K562 (cell line): ENCODE measurements around the gene OR4L1. TPM values are rescaled to one million over a fixed set of nuclear protein-coding genes. Genes with fewer than 3 reads are reported as not detected.

Experiments
- ATAC-seq: fragments of 200-7000 bp; cut with Tn5 transposase; 3 replicates; pipeline ENCODE4 v1.9.1; 2020; ENCODE audit warnings: moderate library complexity
- BruUV-seq: library from RNA; stranded (reverse); fragments of 400-500 nt; replicated peaks from 2 replicates; lab custom pipeline; 2021; lab: Mats Ljungman, UMichigan
- CTCF ChIA-PET: fragments of 300-600 bp; formaldehyde crosslinking; extraction: SDS; loops from one replicate; lab custom pipeline; 2021; ENCODE audit warnings: low intra/inter-chr PET ratio; lab: Yijun Ruan, JAX
- POLR2A ChIA-PET: fragments of 300-600, 350-650 bp; sonication (Branson Sonifier 250); formaldehyde crosslinking; extraction: SDS; loops from one replicate; lab custom pipeline; 2021; ENCODE audit warnings: antibody characterized with exemption, inconsistent platforms; lab: Yijun Ruan, JAX
- DNase-seq, 4 experiments: peaks; one replicate each; pipeline versions ENCODE4 v3.0.0 to v3.0.0-alpha.2; 2011 to 2018; ENCODE audit warnings: low spot score in 3 of 4, mixed read lengths in 3 of 4; ENCODE audit errors: extremely low read depth in 1 of 4
- FAIRE-seq: peaks from 2 replicates; lab custom pipeline; 2011; peaks lifted over from hg19 to GRCh38; lab: Jason Lieb, UNC
- H2AFZ ChIP-seq: 2 replicates; pipeline ENCODE4 v1.6.0; 2011; ENCODE audit warnings: low read depth, low read length, control low read depth, inconsistent platforms
- H3K27ac ChIP-seq: fragments of 200-600 bp; 3 replicates; pipeline ENCODE4 v1.8.0; 2011; ENCODE audit warnings: low read depth, mild to moderate bottlenecking, control low read depth, inconsistent platforms, low read length, moderate library complexity, mixed read lengths; ENCODE audit errors: extremely low read depth
- H3K27me3 ChIP-seq, 2 experiments: fragments of 300-600 bp in 1 of 2; 2 replicates in 1 of 2; 3 replicates in 1 of 2; pipeline versions ENCODE4 v1.6.0 to v1.8.0; 2011; ENCODE audit warnings: inconsistent platforms in 2 of 2, low read length in 2 of 2, mild to moderate bottlenecking in 1 of 2, mixed read lengths in 1 of 2, moderate library complexity in 1 of 2; ENCODE audit not compliant: control insufficient read depth in 2 of 2, insufficient read depth in 2 of 2
- H3K36me3 ChIP-seq: fragments of 300-600 bp; 3 replicates; pipeline ENCODE4 v1.8.0; 2011; ENCODE audit warnings: mild to moderate bottlenecking, low read length, inconsistent platforms; ENCODE audit not compliant: control insufficient read depth, insufficient read depth
- H3K4me1 ChIP-seq, 2 experiments: fragments of 200-600 bp in 1 of 2; replicated peaks in 1 of 2; 2 replicates in 1 of 2; 3 replicates in 1 of 2; pipeline versions ENCODE4 v1.5.1 to v1.8.0; 2011; ENCODE audit warnings: inconsistent platforms in 2 of 2, low read length in 2 of 2, mild to moderate bottlenecking in 1 of 2, mixed read lengths in 1 of 2, moderate library complexity in 1 of 2; ENCODE audit not compliant: control insufficient read depth in 2 of 2, insufficient read depth in 2 of 2
- H3K4me2 ChIP-seq: 2 replicates; pipeline ENCODE4 v1.6.1; 2011; ENCODE audit warnings: low read length, control low read depth, inconsistent platforms, mixed read lengths; ENCODE audit not compliant: insufficient read depth
- H3K4me3 ChIP-seq: fragments of 200-600 bp; sonication (generic), shearing (Covaris generic); 2 replicates; pipeline ENCODE4 v1.5.1; 2016; ENCODE audit warnings: control low read depth, inconsistent platforms
- H3K79me2 ChIP-seq: fragments of 200-600 bp; 3 replicates; pipeline ENCODE4 v1.8.0; 2011; ENCODE audit warnings: low read length, inconsistent platforms; ENCODE audit not compliant: control insufficient read depth, insufficient read depth
- H3K9ac ChIP-seq, 2 experiments: 2 replicates each; pipeline versions ENCODE4 v1.6.0 to v1.6.1; 2011; ENCODE audit warnings: low read depth in 2 of 2, low read length in 2 of 2, control low read depth in 1 of 2, inconsistent platforms in 1 of 2, mild to moderate bottlenecking in 1 of 2, mixed read lengths in 1 of 2; ENCODE audit not compliant: insufficient read depth in 1 of 2
- H3K9me1 ChIP-seq: one replicate; pipeline ENCODE4 v1.6.0; 2011; ENCODE audit warnings: inconsistent platforms, mild to moderate bottlenecking, low read length, moderate library complexity; ENCODE audit not compliant: control insufficient read depth, insufficient read depth
- H3K9me3 ChIP-seq: replicated peaks from 2 replicates; pipeline ENCODE4 v1.5.1; 2011; ENCODE audit warnings: low read depth, low read length, inconsistent platforms; ENCODE audit not compliant: control insufficient read depth, insufficient read depth
- H4K20me1 ChIP-seq: replicated peaks from 2 replicates; pipeline ENCODE4 v1.6.1; 2011; ENCODE audit warnings: low read length, inconsistent platforms, mixed read lengths; ENCODE audit not compliant: control insufficient read depth, insufficient read depth
- ARID1B ChIP-seq: fragments of 450-650 bp; IDR thresholded peaks from 2 replicates; pipeline ENCODE4 v1.6.1; 2016; ENCODE audit warnings: antibody characterized with exemption, mild to moderate bottlenecking, inconsistent platforms
- CBFA2T2 ChIP-seq: fragments of 450-650 bp; conservative IDR thresholded peaks from 2 replicates; pipeline ENCODE4 v1.6.1; 2017; ENCODE audit warnings: mild to moderate bottlenecking
- CBFA2T3 ChIP-seq: fragments of 450-650 bp; IDR thresholded peaks from 2 replicates; pipeline ENCODE4 v1.6.1; 2017
- CTBP1 ChIP-seq: fragments of 450-650 bp; IDR thresholded peaks from 2 replicates; pipeline ENCODE4 v1.6.1; 2016; ENCODE audit warnings: borderline replicate concordance
- EP300 ChIP-seq: IDR thresholded peaks from 2 replicates; pipeline ENCODE4 v1.6.1; 2012; ENCODE audit warnings: low read length, improper control_type of control experiment
- FOXA3 ChIP-seq, 2 experiments: fragments of 450-650 bp in 1 of 2; sonication (generic) in 1 of 2; formaldehyde crosslinking; IDR thresholded peaks in 1 of 2; conservative IDR thresholded peaks in 1 of 2; 2 replicates each; pipeline versions ENCODE4 v1.4.0 to v1.8.0; 2020 to 2022; ENCODE audit warnings: mild to moderate bottlenecking in 2 of 2, missing genetic modification reagents in 1 of 2
- FOXJ2 ChIP-seq: fragments of 200-800 bp; sonication (Bioruptor generic); IDR thresholded peaks from 2 replicates; pipeline ENCODE4 v1.6.1; 2016; ENCODE audit warnings: missing genetic modification characterization, missing compliant biosample characterization
- NFYB ChIP-seq: IDR thresholded peaks from 2 replicates; pipeline ENCODE4 v1.6.1; 2011; ENCODE audit warnings: mild to moderate bottlenecking, moderate library complexity; ENCODE audit not compliant: insufficient read length; ENCODE audit errors: extremely low read depth
- SOX6 ChIP-seq: fragments of 450-650 bp; IDR thresholded peaks from 2 replicates; pipeline ENCODE4 v1.6.1; 2014; ENCODE audit warnings: mild to moderate bottlenecking
- TAL1 ChIP-seq: fragments of 450-650 bp; IDR thresholded peaks from 2 replicates; pipeline ENCODE4 v1.6.1; 2016; ENCODE audit warnings: mild to moderate bottlenecking
- TARDBP ChIP-seq: fragments of 450-650 bp; IDR thresholded peaks from 2 replicates; pipeline ENCODE4 v1.6.1; 2016
- TEAD4 ChIP-seq, 2 experiments: sonication (generic) in 1 of 2; formaldehyde crosslinking in 1 of 2; IDR thresholded peaks; 2 replicates each; pipeline versions ENCODE4 v1.6.1 to v1.8.0; 2012 to 2022; ENCODE audit warnings: borderline replicate concordance in 1 of 2, inconsistent platforms in 1 of 2, low read length in 1 of 2, mild to moderate bottlenecking in 1 of 2, missing genetic modification reagents in 1 of 2
- WGBS: fragments of 100-300 bp; shearing (Covaris generic); methylation state at CpG from one replicate; pipeline ENCODE4 v1.1.6; 2016; ENCODE audit warnings: low coverage, mixed read lengths; ENCODE audit not compliant: insufficient coverage; ENCODE audit errors: missing lambda C conversion rate; 5-methylcytosine and 5-hydroxymethylcytosine counted together
- in situ Hi-C: fragments of 300-500 bp; cut with MboI; formaldehyde crosslinking; loops from 4 replicates; pipeline ENCODE4 v1.15.0; 2018; ENCODE audit warnings: inconsistent platforms, mixed read lengths
- intact Hi-C: fragments of 100-400 bp; cut with micrococcal nuclease; formaldehyde crosslinking; loops from 2 replicates; pipeline ENCODE4 v1.14.2; 2022
- polyA plus RNA-seq, 8 experiments: library from polyadenylated mRNA; depleted of rRNA in 4 of 8; stranded (reverse) in 5 of 8; unstranded in 3 of 8; fragments of >200 nt; fragmentation: Nextera tagmentation in 2 of 8; fragmentation: Illumina TruSeq in 1 of 8; extraction: Ambion mirVana in 2 of 8; extraction: Trizol in 1 of 8; gene quantifications; 2 replicates each; pipeline versions ENCODE4 v1.2.1 to v1.2.3, GENCODE V29; 2011 to 2014; ENCODE audit warnings: inconsistent platforms in 1 of 8, missing spikeins in 1 of 8
- total RNA-seq, 7 experiments: library from RNA; depleted of rRNA in 6 of 7; stranded (reverse); fragments of >200 nt in 6 of 7; fragmentation: Illumina TruSeq in 2 of 7; extraction: Trizol in 2 of 7; gene quantifications; 2 replicates each; pipeline versions ENCODE4 v1.2.1 to v1.2.3, GENCODE V29; 2011 to 2021; ENCODE audit warnings: low replicate concordance in 1 of 7
- TF ChIP-seq, protein P1 (sequence below): fragments of 450-650 bp; IDR thresholded peaks from 2 replicates; pipeline ENCODE4 v1.6.1; 2016; ENCODE audit warnings: antibody characterized with exemption

The OR4L1 gene
- total and polyA plus RNA-seq, 9 of the 15 experiments (the other 6 are each of a cell fraction or from before 2014, with no cell fraction given) = not detected

DNA sequence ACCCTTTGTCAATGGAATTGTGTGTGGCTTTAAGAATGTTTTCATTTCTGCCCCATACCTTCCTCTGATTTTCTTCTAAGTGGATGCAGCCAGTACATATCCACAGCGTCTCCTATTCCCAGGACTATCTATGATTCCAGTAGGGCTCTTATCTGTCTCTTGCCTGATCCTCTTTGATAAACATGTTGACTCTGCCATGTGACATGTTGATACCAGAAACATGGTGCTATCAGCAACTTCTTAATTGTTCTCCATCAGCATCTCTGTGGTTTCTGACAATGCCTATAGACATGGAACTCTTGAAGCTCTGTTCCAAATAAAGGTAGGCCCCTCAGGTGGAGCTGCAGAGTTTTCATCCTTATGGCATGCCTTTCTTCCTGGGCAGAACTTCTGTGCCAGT lies 11.6 kb upstream of the OR4L1 start:
- FAIRE-seq (no peak), DNase-seq (peak in 1 of 4 experiments; percentile 3), ATAC-seq (no peak)
- no peaks in the 10 kb centered on the region for H3K9me3 ChIP-seq
- no peak overlapping the region for H3K4me3 ChIP-seq
- no peaks in the 10 kb centered on the region for H3K79me2 ChIP-seq
- ChIA-PET POLR2A (no interaction called here), CTCF (no interaction called here)
- BruUV-seq = no TSS peak
- H3K27me3 ChIP-seq = no peaks in the 10 kb centered on the region
- TF ChIP-seq TEAD4 (IDR thresholded peaks at IDR 0.05; ENCODE audit: low read length) (peak; percentile 35; the same call in 1 of the 2 replicates), TEAD4 (CRISPR knock-in tag; IDR thresholded peaks at IDR 0.05; ENCODE audit: borderline replicate concordance) (no peak), TAL1 (peak; percentile 43), FOXA3 (CRISPR knock-in tag; conservative IDR thresholded peaks at IDR 0.05 in 1 of 2, IDR thresholded peaks at IDR 0.05 in 1 of 2) (0 out of 4 replicates have a peak, but pooled peaks of 1 of the 2 experiments have one; percentile 36), NFYB (no peak), TARDBP (no peak), CBFA2T3 (peak; percentile 60; the same call in 1 of the 2 replicates), FOXJ2 (tag) (peak; percentile 61), ARID1B (peak; percentile 49), SOX6 (peak; percentile 72; the same call in 1 of the 2 replicates), CTBP1 (peak; percentile 35; the same call in 1 of the 2 replicates), EP300 (peak; percentile 21; the same call in 1 of the 2 replicates), CBFA2T2 (peak; percentile 41; the same call in 1 of the 2 replicates)
- TF ChIP-seq, protein P1, sequence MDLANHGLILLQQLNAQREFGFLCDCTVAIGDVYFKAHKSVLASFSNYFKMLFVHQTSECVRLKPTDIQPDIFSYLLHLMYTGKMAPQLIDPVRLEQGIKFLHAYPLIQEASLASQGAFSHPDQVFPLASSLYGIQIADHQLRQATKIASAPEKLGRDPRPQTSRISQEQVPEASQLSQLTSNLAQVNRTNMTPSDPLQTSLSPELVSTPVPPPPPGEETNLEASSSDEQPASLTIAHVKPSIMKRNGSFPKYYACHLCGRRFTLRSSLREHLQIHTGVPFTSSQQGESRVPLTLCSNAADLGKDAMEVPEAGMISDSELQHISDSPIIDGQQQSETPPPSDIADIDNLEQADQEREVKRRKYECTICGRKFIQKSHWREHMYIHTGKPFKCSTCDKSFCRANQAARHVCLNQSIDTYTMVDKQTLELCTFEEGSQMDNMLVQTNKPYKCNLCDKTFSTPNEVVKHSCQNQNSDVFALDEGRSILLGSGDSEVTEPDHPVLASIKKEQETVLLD = no peak
- H3K36me3 ChIP-seq = no peaks in the 10 kb centered on the region
- H3K4me2 ChIP-seq = no peak overlapping the region; the same call in 1 of the 2 replicates
- no CpG with 5 or more reads among the region's 1 CpG for WGBS
- no peaks in the 10 kb centered on the region for H4K20me1 ChIP-seq
- no peak overlapping the region; the same call in 1 of the 2 replicates for H2AFZ ChIP-seq
- H3K4me1 ChIP-seq = peaks cover 0 to 27% of the 10 kb centered on the region in 2 experiments; a peak in 4 of 5 replicates
- no peak overlapping the region for H3K27ac ChIP-seq
- H3K9me1 ChIP-seq = no peaks in the 10 kb centered on the region
- H3K9ac ChIP-seq = no peak overlapping the region
- intact Hi-C loops (no loop called here), in situ Hi-C loops (no loop called here)
